ENCODE data around the gene DOK7. TPM values are rescaled to one million over a fixed set of nuclear protein-coding genes. Genes with fewer than 3 reads are reported as not detected.
A peak's percentile ranks its signal among the peaks of the same experiment; 100 is the strongest.

The DOK7 gene
- polyA plus RNA-seq, 3 donors = not detected

DNA sequence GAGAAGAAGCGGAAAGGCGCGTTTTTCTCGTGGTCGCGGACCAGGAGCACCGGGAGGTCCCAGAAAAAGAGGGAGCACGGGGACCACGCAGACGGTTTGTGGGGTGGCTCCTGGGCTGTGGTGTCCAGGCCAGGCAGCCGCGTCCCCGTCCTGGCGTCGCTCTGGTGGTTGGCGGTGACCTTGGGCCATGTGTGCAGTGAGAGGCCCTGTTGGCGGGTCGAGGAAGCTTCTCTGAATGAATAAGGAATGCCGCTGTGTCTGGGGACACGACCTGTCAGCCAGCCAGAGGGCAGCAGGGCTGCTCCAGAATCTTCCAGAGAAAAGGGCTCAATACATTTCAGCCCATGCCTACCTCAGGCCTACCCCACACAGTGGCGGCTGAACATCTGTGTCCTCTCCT lies 45.7 kb upstream of the DOK7 start:
- Histone ChIP-seq H4K20me1 (ENCODE audit: insufficient read depth, low read length) (no peaks in the 10 kb centered on the region), H3K27ac (ENCODE audit: low read depth in 1 of 2, low read length in 2 of 2) (no peak overlapping the region), H3K4me3 (replicated peaks in 1 of 3; ENCODE audit: low read depth in 2 of 3, low read length in 3 of 3) (no peak overlapping the region), H3K9ac (ENCODE audit: insufficient read depth, low read length, poor library complexity, severe bottlenecking) (no peak overlapping the region), H3K4me2 (replicated peaks; ENCODE audit: extremely low read depth, low read length, poor library complexity, severe bottlenecking) (no peak overlapping the region), H2AFZ (ENCODE audit: insufficient read depth, low read depth, low read length, poor library complexity, severe bottlenecking) (no peak overlapping the region), H3K79me2 (ENCODE audit: insufficient read depth, low read length) (no peaks in the 10 kb centered on the region), H3K27me3 (ENCODE audit: control insufficient read depth in 2 of 2, insufficient read depth in 2 of 2, low read length in 2 of 2) (no peaks in the 10 kb centered on the region), H3K36me3 (replicated peaks in 1 of 2; ENCODE audit: control insufficient read depth in 1 of 2, insufficient read depth in 2 of 2, low read length in 2 of 2) (peaks cover 13 to 18% of the 10 kb centered on the region in 2 donors), H3K4me1 (ENCODE audit: control insufficient read depth in 1 of 2, insufficient read depth in 2 of 2, low read length in 2 of 2) (peaks cover 11 to 13% of the 10 kb centered on the region in 2 donors), H3K9me3 (replicated peaks in 1 of 2; ENCODE audit: control insufficient read depth in 1 of 2, insufficient read depth in 1 of 2, low read length in 2 of 2) (no peaks in the 10 kb centered on the region)
- WGBS (ENCODE audit: insufficient coverage) = over 99% methylated on average over 18 of the region's 21 CpGs
- no peak for DNase-seq
- TF ChIP-seq, protein P1, sequence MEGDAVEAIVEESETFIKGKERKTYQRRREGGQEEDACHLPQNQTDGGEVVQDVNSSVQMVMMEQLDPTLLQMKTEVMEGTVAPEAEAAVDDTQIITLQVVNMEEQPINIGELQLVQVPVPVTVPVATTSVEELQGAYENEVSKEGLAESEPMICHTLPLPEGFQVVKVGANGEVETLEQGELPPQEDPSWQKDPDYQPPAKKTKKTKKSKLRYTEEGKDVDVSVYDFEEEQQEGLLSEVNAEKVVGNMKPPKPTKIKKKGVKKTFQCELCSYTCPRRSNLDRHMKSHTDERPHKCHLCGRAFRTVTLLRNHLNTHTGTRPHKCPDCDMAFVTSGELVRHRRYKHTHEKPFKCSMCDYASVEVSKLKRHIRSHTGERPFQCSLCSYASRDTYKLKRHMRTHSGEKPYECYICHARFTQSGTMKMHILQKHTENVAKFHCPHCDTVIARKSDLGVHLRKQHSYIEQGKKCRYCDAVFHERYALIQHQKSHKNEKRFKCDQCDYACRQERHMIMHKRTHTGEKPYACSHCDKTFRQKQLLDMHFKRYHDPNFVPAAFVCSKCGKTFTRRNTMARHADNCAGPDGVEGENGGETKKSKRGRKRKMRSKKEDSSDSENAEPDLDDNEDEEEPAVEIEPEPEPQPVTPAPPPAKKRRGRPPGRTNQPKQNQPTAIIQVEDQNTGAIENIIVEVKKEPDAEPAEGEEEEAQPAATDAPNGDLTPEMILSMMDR (IDR thresholded peaks at IDR 0.05) = no peak
- Mint-ChIP-seq H3K27ac (peak overlapping the region in 1 of 7 donors; percentile 65), H3K4me3 (no peak overlapping the region), H3K9me3 (peaks cover 0 to 3% (median 0%) of the 10 kb centered on the region in 7 donors), H3K36me3 (peaks cover 33 to 34% of the 10 kb centered on the region in 2 donors), H3K27me3 (ENCODE audit: low read depth in 3 of 3) (peaks cover 0 to 8% (median 0%) of the 10 kb centered on the region in 3 donors), H3K4me1 (peaks cover 10% of the 10 kb centered on the region)
- intact Hi-C loops (cut with micrococcal nuclease) = no loop called here

DNA sequence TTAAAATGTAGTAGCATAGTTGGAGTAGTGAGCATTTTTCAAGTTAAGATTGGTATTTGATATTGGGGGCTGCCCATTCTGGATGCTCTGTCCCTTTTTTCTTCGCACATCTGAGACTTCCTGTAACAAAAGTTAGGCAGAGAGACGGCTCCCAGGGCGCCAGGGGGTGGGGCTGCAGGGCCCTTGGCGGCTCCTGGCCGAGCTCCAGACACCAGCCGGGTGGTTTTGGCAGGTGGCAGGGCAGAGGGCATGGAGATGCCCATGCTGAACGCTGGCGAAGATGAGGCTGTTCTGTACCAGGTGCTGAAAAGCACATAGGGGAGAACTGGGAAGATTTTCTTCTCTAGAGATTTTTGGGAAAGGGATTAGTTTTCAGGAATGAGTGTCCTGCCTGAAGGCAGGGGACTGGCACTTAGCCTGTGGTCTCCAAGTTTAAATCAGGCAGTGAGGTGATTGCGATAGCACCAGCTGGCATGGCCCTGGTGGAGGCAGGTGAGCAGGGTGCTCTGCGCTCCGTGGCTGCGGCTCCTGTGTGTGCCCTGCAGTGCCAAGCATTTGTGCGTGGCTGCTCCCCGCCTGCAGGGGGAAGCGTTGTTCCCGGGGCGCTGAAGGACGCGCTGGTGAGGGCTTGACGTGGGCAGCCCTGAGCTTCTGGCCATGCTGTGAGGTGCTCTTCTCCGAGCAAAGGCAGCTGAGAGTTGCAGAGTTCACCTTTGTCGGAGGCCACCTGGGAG lies 44.9 kb upstream of the DOK7 start:
- Mint-ChIP-seq H3K4me3 (no peak overlapping the region), H3K4me1 (peaks cover 10% of the 10 kb centered on the region), H3K36me3 (peaks cover 34 to 36% of the 10 kb centered on the region in 2 donors), H3K9me3 (peaks cover 0 to 3% (median 0%) of the 10 kb centered on the region in 7 donors), H3K27ac (no peak overlapping the region), H3K27me3 (ENCODE audit: low read depth in 3 of 3) (peaks cover 0 to 8% (median 0%) of the 10 kb centered on the region in 3 donors)
- WGBS (ENCODE audit: insufficient coverage) = 78% methylated on average over 20 of the region's 22 CpGs
- no peak overlapping the region for H3K4me2 ChIP-seq (replicated peaks; ENCODE audit: extremely low read depth, low read length, poor library complexity, severe bottlenecking)
- H3K4me1 ChIP-seq (ENCODE audit: control insufficient read depth in 1 of 2, insufficient read depth in 2 of 2, low read length in 2 of 2) = peaks cover 11 to 13% of the 10 kb centered on the region in 2 donors
- DNase-seq = no peak
- H3K9ac ChIP-seq (ENCODE audit: insufficient read depth, low read length, poor library complexity, severe bottlenecking) = no peak overlapping the region
- no peaks in the 10 kb centered on the region for H4K20me1 ChIP-seq (ENCODE audit: insufficient read depth, low read length)
- TF ChIP-seq, protein P1 (IDR thresholded peaks at IDR 0.05) = peak; percentile 14
- intact Hi-C loops (cut with micrococcal nuclease) = no loop called here
- no peak overlapping the region for H3K4me3 ChIP-seq (replicated peaks in 1 of 3; ENCODE audit: low read depth in 2 of 3, low read length in 3 of 3)
- peaks cover 15 to 18% of the 10 kb centered on the region in 2 donors for H3K36me3 ChIP-seq (replicated peaks in 1 of 2; ENCODE audit: control insufficient read depth in 1 of 2, insufficient read depth in 2 of 2, low read length in 2 of 2)
- no peaks in the 10 kb centered on the region for H3K27me3 ChIP-seq (ENCODE audit: control insufficient read depth in 2 of 2, insufficient read depth in 2 of 2, low read length in 2 of 2)
- no peak overlapping the region for H3K27ac ChIP-seq (ENCODE audit: low read depth in 1 of 2, low read length in 2 of 2)
- no peaks in the 10 kb centered on the region for H3K9me3 ChIP-seq (replicated peaks in 1 of 2; ENCODE audit: control insufficient read depth in 1 of 2, insufficient read depth in 1 of 2, low read length in 2 of 2)
- no peaks in the 10 kb centered on the region for H3K79me2 ChIP-seq (ENCODE audit: insufficient read depth, low read length)
- no peak overlapping the region for H2AFZ ChIP-seq (ENCODE audit: insufficient read depth, low read depth, low read length, poor library complexity, severe bottlenecking)

Measured in CD14-positive monocyte (primary cell).